Hematopoietic multipotent progenitor cell treated with erythropoietin and hydrocortisone succinate and interleukin-3 and kit ligand, for 8 days (in vitro differentiated cells): ENCODE data around the gene ESR1.
"Not testable (repeated sequence)": the region's sequence is repeated elsewhere in the genome, so short reads cannot be mapped to it uniquely, and the experiment has no call there.

Source experiments
- DNase-seq: peaks from one replicate; pipeline ENCODE4 v3.0.0-alpha.2; 2015

The ESR1 gene

DNA sequence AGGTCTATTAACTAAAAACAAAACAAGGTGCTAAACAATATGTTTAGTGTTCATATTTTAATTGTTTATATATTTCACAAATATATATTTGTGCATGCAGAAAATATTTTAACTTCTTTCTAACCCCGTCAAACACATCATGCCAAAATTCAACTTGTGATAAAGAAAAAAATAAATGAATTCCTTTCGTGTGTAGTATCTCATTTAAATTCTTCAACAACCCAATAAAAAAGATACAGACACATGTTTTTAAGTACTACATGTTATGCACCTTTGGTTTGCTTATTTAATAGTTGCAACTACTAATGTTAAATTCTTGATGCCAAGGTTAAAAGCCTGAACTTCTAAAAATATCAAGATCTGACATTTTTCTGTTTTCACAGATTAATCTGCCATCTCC, 252.4 kb downstream of the ESR1 start:
- DNase-seq: no peak

GRCh38 chr6:152062476-152062875, 255.0 kb downstream of the ESR1 start:
- DNase-seq: no peak

GRCh38 chr6:152063170-152063921, 255.9 kb downstream of the ESR1 start:
- DNase-seq: no peak

DNA sequence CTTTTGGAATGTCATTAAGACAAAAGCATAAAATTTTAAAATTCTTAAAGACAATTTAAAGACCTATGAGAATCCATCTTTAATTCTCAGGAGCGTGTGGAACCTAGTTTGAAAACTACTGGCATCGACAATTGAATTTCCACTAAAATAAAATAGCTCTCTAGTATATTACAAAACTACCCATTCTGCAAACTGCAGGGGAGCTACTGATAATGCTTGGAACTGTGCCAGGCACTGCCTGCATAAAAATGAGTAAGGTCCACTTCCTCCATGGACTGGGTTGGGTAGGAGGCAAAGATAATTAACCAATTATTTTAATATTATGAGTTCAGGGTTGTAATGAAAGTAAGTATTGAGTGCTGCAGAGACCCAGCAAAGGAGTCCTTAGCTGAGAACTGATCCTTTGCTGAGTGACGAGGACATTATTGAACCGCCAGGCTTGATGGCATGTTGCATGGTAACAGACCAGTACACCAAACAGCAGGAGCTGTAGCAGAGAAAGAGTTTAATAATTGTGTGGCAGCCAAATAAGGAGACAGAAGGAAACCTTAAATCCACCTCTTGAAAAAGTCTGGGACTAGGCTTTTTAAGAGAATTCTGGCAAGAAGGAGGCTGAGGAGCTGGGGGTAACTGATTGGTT, 261.3 kb downstream of the ESR1 start:
- DNase-seq: peak; percentile 41

DNA sequence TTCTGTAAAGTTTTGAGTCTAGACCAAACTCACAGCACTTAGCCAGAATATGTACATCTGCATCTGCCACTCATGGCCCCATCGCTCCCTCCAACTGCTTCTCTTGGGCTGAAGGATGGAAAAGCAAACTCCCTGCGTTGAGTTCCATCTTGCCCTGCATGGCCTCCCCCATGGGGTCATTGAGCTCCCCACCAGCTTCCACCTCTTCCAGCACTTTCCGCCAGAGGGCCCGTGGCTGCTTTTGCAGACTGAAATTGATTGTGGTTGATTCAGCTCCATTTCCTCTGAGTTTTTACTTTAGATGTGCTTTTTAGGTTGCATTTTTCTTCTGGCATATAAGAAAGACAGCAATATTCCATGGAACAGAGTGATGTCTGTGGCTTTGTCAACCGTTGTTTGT, 263.1 kb downstream of the ESR1 start:
- no peak for DNase-seq

GRCh38 chr6:152071318-152071717, 263.8 kb downstream of the ESR1 start:
- no peak for DNase-seq

GRCh38 chr6:152071843-152072242, 264.4 kb downstream of the ESR1 start:
- no peak for DNase-seq

DNA sequence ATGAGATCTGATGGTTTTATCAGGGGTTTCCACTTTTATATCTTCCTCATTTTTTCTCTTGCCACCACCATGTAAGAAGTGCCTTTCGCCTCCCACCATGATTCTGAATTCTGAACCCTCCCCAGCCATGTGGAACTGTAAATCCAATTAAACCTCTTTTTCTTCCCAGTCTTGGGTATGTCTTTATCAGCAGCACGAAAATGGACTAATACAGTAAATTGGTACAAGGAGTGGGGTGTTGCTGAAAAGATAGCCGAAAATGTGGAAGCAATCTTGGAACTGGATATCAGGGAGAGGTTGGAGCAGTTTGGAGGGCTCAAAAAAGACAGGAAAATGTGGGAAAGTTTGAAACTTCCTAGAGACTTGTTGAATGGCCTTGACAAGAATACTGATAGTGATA, 268.8 kb downstream of the ESR1 start:
- not testable (repeated sequence) for DNase-seq

GRCh38 chr6:152078001-152078400, 270.5 kb downstream of the ESR1 start:
- no peak for DNase-seq

GRCh38 chr6:152078804-152079203, 271.3 kb downstream of the ESR1 start:
- no peak for DNase-seq

- no peak for DNase-seq
Observed at GRCh38 chr6:152085451-152085921, 278.0 kb downstream of the ESR1 start.

DNA sequence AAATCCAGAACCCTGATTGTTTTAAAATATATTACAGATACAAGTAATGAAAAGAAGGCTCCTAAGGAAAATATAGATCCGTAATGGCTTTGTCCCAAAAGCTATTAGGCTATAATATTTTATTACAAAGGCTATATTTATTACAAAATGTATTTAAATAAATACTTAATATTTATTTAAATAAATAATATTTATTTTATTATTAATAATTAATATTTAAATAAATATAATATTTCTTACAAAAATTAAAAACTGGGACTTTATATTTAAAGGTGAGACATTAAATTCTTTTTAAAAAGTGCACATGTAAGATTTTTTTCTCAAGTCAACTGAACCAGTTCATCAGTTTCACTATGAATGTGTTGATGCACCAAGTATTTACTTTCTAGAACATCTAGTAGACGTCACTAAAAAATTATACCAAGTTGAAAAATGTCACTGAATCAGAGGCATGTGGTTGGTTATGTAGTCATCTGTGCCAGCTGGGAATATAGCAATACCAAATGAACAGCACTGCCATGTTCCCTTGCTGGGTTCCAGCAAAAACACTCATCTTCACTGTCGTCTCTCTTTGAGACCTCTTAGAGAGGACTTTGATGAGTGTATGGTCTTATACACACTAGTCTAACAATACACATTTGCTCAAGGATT, 278.9 kb downstream of the ESR1 start:
- DNase-seq: no peak

GRCh38 chr6:152087096-152087495, 279.6 kb downstream of the ESR1 start:
- no peak for DNase-seq

DNA sequence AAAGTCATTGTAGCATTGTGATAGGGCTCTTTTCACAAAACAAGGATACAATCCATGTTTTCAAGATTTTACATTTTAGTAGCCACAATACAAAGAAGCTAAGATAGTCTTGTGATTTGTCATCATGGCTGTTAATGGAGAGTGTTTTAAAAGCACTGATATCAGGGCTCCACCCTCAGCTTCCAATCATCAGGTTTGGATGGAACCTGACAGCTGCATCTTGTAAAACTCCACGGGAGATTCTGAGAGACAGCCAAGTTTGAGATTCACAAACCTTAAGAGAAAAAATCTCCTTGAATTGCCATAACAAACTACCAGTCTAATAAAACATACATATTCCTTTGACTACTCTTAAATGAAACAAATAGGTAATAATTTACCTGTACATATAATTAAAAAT, 280.2 kb downstream of the ESR1 start:
- DNase-seq: no peak

- DNase-seq: no peak
Observed at GRCh38 chr6:152089992-152090391, 282.5 kb downstream of the ESR1 start.

- peak; percentile 21 for DNase-seq
Observed at GRCh38 chr6:152091201-152091600, 283.7 kb downstream of the ESR1 start.

GRCh38 chr6:152091851-152092341, 284.4 kb downstream of the ESR1 start:
- DNase-seq: peak; percentile 85

- no peak for DNase-seq
Observed at GRCh38 chr6:152093711-152094110, 286.2 kb downstream of the ESR1 start.

GRCh38 chr6:152094276-152094675, 286.8 kb downstream of the ESR1 start:
- DNase-seq: no peak

GRCh38 chr6:152094992-152095592, 287.6 kb downstream of the ESR1 start:
- peak; percentile 71 for DNase-seq

DNA sequence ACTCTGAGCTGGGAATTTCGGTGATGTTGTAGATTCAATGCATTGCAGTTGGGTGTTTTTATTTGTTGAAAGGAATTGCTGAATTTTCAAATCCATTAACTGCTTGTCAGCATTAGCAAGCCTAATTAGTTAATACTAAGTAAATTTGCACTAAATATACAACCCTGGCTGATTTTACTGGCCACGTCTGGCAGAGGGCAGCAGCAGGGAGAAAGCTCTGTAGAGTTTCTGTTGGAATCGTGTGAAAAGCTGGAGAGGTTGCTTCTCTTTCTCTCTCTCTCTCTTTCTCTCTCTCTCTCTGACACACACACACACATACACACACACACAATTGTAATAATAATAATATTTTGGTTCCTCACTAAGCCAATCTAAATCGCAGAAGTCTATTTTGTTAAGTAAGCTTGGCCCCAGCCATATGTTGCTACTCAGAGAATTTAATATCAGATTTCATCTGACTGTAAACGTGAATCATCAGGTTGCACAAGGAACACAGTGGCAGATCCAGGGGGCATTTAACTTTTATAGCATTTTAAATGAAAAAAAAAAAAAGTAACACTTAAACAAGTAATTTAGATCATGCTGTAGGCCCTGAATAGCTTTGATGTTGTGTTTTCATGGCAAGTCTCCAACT, 289.5 kb downstream of the ESR1 start:
- DNase-seq: no peak

GRCh38 chr6:152098683-152099082, 291.2 kb downstream of the ESR1 start:
- no peak for DNase-seq
